GM21576 (cell line): ENCODE measurements around the gene TMA7B.

ENCODE experiments used
- ATAC-seq: cut with Tn5 transposase; IDR thresholded peaks from one replicate; pipeline ENCODE4 v1.9.1; 2021; ENCODE audit warnings: mild to moderate bottlenecking, moderate library complexity; ENCODE audit not compliant: unreplicated experiment

TMA7B gene

GRCh38 chr22:39997939-39998726 is 37.9 kb downstream of the TMA7B start:
- ATAC-seq, result no peak

- no peak for ATAC-seq
Measured at GRCh38 chr22:39999144-39999757, 39.1 kb downstream of the TMA7B start.

DNA sequence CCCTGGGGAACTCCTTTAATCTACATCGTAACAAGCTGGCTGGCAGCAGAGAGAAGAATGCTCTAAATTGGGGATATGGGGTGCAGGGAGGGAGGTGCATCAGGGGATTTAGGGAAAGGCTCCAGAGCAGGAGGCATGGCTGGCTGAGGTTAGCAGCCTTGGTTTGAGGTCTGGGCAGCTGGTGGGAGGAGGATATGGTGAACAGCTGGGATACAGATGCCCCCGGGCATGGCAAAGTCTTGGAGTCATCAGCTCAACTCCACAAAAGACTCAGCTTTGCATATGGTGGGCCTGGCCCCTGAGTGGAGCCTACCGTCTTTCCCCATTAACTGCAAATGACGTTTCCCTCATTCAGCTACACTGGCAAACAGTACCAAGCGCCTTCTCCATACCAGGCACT is 40.0 kb downstream of the TMA7B start:
- no peak for ATAC-seq

GRCh38 chr22:40001106-40001505 is 40.9 kb downstream of the TMA7B start:
- ATAC-seq, result no peak

GRCh38 chr22:40001800-40002577 is 41.8 kb downstream of the TMA7B start:
- ATAC-seq, result no peak

DNA sequence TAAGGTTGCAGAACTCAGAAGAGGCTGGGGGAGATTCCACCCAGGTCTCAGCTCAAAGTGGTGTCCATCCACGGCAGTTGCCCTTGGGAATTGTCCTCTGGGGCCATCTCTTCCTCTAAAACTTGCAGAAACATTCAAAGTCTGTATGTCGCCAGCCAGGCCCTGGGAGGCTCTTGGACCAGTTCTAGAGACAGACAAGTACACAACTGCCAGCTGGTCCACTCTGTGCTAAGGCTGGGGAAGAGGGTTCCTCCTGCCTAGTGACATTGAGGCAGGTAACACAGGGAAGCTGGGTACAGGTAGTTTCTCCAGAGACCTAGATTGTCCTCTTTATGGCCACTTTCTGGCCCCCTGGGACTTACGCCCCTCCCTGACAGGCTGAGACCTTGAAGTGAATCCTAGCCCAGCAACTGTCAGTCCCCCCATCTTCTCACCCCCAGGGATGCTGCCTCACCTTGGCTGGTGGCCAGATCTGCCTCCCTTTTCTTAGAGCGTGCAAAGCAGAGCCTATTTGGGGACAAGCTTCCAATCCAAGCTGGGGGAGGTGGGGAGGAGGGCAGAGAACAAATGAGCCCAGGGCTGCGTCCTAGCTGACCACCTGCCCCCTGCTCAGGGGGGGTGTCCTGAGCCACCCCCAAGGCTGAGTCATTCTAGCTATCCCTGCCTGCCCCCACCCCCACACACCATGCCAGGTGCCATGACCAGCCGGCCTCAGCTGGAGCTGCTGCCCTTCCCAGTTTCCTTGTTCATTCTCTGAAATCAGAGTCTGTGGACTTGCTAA is 42.9 kb downstream of the TMA7B start:
- ATAC-seq, result no peak

- no peak for ATAC-seq
Measured at GRCh38 chr22:40004836-40005235, 44.6 kb downstream of the TMA7B start.

- ATAC-seq, result no peak
Measured at GRCh38 chr22:40006641-40007040, 46.4 kb downstream of the TMA7B start.

DNA sequence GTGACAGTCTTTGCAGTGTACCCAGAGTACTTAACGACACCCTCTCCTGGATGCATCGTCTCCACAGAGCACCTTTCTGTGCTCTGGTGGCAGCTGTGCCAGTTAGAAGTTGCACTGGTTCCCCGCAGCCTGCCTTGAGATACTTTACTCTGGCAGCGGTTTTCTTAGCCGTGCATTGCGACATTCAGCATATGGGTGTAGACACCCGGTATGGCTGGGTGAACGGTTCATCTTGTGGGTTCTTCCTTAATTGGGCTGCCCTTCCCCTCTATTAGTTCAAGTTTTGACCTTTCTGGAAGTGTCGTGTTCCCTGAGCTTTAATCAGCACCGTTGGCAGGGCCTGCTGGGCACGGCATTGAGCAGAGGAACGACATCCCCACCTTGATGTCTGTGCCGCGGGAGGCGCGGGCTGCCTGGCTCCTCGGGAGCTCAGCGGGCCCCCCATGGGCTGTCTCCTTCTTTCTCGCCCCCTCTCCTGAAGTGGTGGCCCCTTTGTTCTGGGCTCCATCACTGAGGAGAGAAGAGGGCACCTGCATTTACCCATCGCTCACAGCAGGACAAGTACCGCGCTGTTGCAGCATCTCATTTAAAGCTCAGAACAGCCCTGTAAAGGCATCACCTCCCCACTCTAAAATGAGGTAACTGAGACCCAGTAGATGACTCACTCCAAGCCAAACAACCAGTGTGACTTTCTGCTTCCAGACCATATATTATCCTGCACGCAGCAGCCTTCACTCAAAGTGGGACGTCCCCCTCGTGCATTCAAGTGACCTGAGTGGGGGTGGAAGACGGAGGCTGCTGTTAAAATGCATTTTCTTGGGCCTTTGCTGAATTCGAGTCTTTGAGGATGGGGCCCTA is 47.9 kb downstream of the TMA7B start:
- ATAC-seq, result no peak

- no peak for ATAC-seq
Measured at GRCh38 chr22:40008726-40009291, 48.6 kb downstream of the TMA7B start.

DNA sequence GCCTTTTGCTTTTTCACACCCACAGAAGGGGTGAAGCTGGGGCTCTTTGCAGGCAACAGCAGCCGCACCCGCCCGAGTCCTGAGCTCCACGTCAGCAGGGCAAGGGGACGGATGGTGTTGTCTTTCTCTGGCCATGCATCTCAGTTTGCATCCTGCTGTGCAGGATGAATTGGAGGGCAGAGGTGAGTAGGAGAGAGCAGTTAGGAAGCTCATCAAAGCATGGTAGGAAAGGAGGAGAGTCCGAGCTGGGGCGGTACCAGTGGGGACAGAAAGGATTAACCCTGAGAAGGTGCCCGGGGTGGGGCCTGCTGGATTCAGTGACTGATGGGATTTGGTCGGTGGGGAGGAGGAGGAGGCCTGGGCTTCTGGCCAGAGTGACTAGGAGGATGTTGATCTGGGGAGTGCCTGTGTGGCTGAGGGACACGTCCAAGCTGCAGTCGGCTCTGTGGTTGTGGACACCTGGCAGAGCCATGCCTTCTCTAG is 49.1 kb downstream of the TMA7B start:
- ATAC-seq, result no peak

- no peak for ATAC-seq
Measured at GRCh38 chr22:40009951-40010671, 49.9 kb downstream of the TMA7B start.

GRCh38 chr22:40010746-40011145 is 50.5 kb downstream of the TMA7B start:
- no peak for ATAC-seq
